GM21528 (cell line): ENCODE data around the gene HOTAIR.

Experiments used
- ATAC-seq: cut with Tn5 transposase; IDR thresholded peaks from one replicate; pipeline ENCODE4 v1.9.1; 2021; ENCODE audit warnings: mild to moderate bottlenecking, moderate library complexity; ENCODE audit not compliant: unreplicated experiment, low FRiP score

HOTAIR gene

GRCh38 chr12:53988541-53989226, 13.9 kb upstream of the HOTAIR start:
- ATAC-seq: no peak

GRCh38 chr12:53987787-53988230, 13.1 kb upstream of the HOTAIR start:
- no peak for ATAC-seq

- no peak for ATAC-seq
Measured at GRCh38 chr12:53986686-53987483, 12.1 kb upstream of the HOTAIR start.

GRCh38 chr12:53985994-53986685, 11.4 kb upstream of the HOTAIR start:
- no peak for ATAC-seq

- no peak for ATAC-seq
Measured at GRCh38 chr12:53985692-53985993, 10.9 kb upstream of the HOTAIR start.

GRCh38 chr12:53984901-53985691, 10.3 kb upstream of the HOTAIR start, which contains the start of gene HOXC10:
Gene HOXC10 (plus strand): TSS chr12:53985146. CDS start chr12:53985260, 114 bp downstream.
- ATAC-seq: no peak

GRCh38 chr12:53983950-53984572, 9.3 kb upstream of the HOTAIR start:
- ATAC-seq: no peak

GRCh38 chr12:53983568-53983949, 8.8 kb upstream of the HOTAIR start:
- no peak for ATAC-seq

- ATAC-seq: no peak
Measured at GRCh38 chr12:53982648-53983567, 8.2 kb upstream of the HOTAIR start.

GRCh38 chr12:53981634-53982565, 7.1 kb upstream of the HOTAIR start:
- no peak for ATAC-seq

GRCh38 chr12:53980802-53981496, 6.2 kb upstream of the HOTAIR start:
- ATAC-seq: no peak

- ATAC-seq: no peak
Measured at GRCh38 chr12:53980104-53980801, 5.5 kb upstream of the HOTAIR start.

GRCh38 chr12:53978477-53979356, 4.0 kb upstream of the HOTAIR start:
- ATAC-seq: no peak

GRCh38 chr12:53977596-53978445, 3.1 kb upstream of the HOTAIR start:
- no peak for ATAC-seq
